Suprapubic skin (tissue), 4 donors: Measurements from ENCODE around the gene DBNDD1. TPM values are rescaled to one million over a fixed set of nuclear protein-coding genes. Genes with fewer than 3 reads are reported as not detected.

ENCODE experiments used
- DNase-seq, 2 donors: peaks; one replicate each; pipeline ENCODE4 v3.0.0-alpha.2; 2019; ENCODE audit warnings: low spot score in 2 of 2
- H3K27ac ChIP-seq: fragments of 200-600 bp; sonication (generic); one replicate; pipeline ENCODE4 v1.5.1; 2019
- H3K27me3 ChIP-seq: fragments of 200-600 bp; sonication (generic); one replicate; pipeline ENCODE4 v1.5.1; 2019
- H3K36me3 ChIP-seq: fragments of 200-600 bp; sonication (generic); one replicate; pipeline ENCODE4 v1.5.1; 2019
- H3K4me1 ChIP-seq: fragments of 200-600 bp; sonication (generic); one replicate; pipeline ENCODE4 v1.5.1; 2019
- H3K4me3 ChIP-seq: fragments of 200-600 bp; sonication (generic); one replicate; pipeline ENCODE4 v1.5.1; 2019; ENCODE audit warnings: mild to moderate bottlenecking
- H3K9me3 ChIP-seq: fragments of 200-600 bp; sonication (generic); one replicate; pipeline ENCODE4 v1.5.1; 2019
- CTCF ChIP-seq, 2 donors: fragments of 200-600 bp in 1 of 2; fragments of 450-650 bp in 1 of 2; sonication (generic) in 1 of 2; IDR thresholded peaks; one replicate each; pipeline ENCODE4 v1.5.1; 2016 to 2019; ENCODE audit warnings: antibody characterized with exemption in 2 of 2, mild to moderate bottlenecking in 1 of 2, moderate library complexity in 1 of 2
- EP300 ChIP-seq: sonication (generic); formaldehyde crosslinking; IDR thresholded peaks from one replicate; pipeline ENCODE4 v1.6.1; 2017; ENCODE audit warnings: antibody characterized with exemption
- POLR2A ChIP-seq, 2 donors: fragments of 450-650 bp; IDR thresholded peaks; one replicate each; pipeline ENCODE4 v1.6.1; 2017; ENCODE audit warnings: antibody characterized with exemption in 2 of 2, mild to moderate bottlenecking in 2 of 2, moderate library complexity in 2 of 2
- POLR2AphosphoS5 ChIP-seq, 3 donors: sonication (generic); formaldehyde crosslinking; IDR thresholded peaks; one replicate each; pipeline ENCODE4 v1.6.1; 2017; ENCODE audit warnings: antibody characterized with exemption in 3 of 3
- WGBS: methylation state at CpG from one replicate; pipeline ENCODE4 v1.1.5; 2018; 5-methylcytosine and 5-hydroxymethylcytosine counted together
- total RNA-seq, 4 donors: library from RNA; depleted of rRNA; stranded (reverse); fragments of >200 nt; gene quantifications; one replicate each; pipeline ENCODE4 v1.1.0, GENCODE V29; 2016

DBNDD1 gene
- total RNA-seq, 4 donors from 2014 or later: 1.2 to 7.5 (median 4.5) TPM

DNA sequence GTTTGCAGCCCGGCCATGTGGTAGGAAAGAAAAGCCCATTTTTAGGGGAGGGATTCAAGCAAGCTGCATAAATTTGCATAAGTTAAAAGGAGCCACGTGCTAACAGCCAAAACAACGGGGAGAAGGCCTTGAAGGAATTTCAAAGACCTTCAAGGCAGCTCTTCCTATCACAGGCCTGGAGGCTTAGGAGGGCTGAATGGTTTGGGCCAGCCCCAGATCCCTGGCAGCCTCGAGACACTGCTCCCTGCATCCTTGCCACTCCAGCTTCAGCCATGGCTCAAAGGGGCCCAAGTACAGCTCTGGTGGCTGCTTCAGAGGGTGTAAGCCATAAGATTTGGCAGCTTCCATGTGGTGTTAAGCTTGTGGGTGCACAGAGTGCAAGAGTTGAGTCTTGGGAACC lies 35.3 kb upstream of the DBNDD1 start:
- peak in 1 of 2 donors; percentile 15 for DNase-seq
- no peaks in the 10 kb centered on the region for H3K4me1 ChIP-seq
- TF ChIP-seq CTCF (IDR thresholded peaks at IDR 0.05) (no peak), EP300 (no peak), POLR2AphosphoS5 (IDR thresholded peaks at IDR 0.05) (no peak), POLR2A (IDR thresholded peaks at IDR 0.05) (no peak)
- 63% methylated on average over 4 of the region's 4 CpGs for WGBS
- peaks cover 10% of the 10 kb centered on the region for H3K9me3 ChIP-seq
- no peak overlapping the region for H3K4me3 ChIP-seq
- H3K27ac ChIP-seq: no peak overlapping the region
- no peaks in the 10 kb centered on the region for H3K27me3 ChIP-seq
- no peaks in the 10 kb centered on the region for H3K36me3 ChIP-seq

GRCh38 chr16:90053902-90054500 lies 34.7 kb upstream of the DBNDD1 start:
- Histone ChIP-seq H3K27me3 (no peaks in the 10 kb centered on the region), H3K36me3 (no peaks in the 10 kb centered on the region), H3K4me3 (no peak overlapping the region), H3K4me1 (no peaks in the 10 kb centered on the region), H3K27ac (no peak overlapping the region), H3K9me3 (peaks cover 10% of the 10 kb centered on the region)
- WGBS: 69% methylated on average over 1 of the region's 1 CpG
- no peak for TF ChIP-seq EP300
- TF ChIP-seq CTCF (IDR thresholded peaks at IDR 0.05): no peak
- no peak for TF ChIP-seq POLR2A (IDR thresholded peaks at IDR 0.05)
- no peak for TF ChIP-seq POLR2AphosphoS5 (IDR thresholded peaks at IDR 0.05)
- DNase-seq: no peak

DNA sequence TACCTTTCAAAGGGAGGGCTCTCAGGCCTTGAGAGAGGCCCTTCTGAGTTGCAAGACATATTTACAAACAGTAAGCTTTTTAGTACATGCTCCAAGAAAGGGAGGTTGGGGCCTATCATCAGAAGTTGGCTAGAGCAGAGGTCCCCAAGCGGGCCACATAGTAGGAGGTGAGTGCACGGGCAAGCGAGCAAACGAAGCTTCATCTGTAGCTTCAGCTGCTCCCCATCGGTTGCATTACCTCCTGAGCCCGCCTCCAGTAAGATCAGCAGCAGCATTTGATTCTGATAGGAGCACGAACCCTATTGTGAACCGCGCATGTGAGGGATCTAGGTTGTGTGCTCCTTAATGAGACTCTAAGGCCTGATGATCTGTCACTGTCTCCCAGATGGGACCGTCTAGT lies 31.7 kb upstream of the DBNDD1 start:
- no peak overlapping the region for H3K4me3 ChIP-seq
- TF ChIP-seq EP300 (no peak), POLR2AphosphoS5 (IDR thresholded peaks at IDR 0.05) (no peak), CTCF (IDR thresholded peaks at IDR 0.05) (no peak), POLR2A (IDR thresholded peaks at IDR 0.05) (no peak)
- 90% methylated on average over 7 of the region's 10 CpGs for WGBS
- peaks cover 10% of the 10 kb centered on the region for H3K9me3 ChIP-seq
- peaks cover 20% of the 10 kb centered on the region for H3K4me1 ChIP-seq
- no peak overlapping the region for H3K27ac ChIP-seq
- DNase-seq: no peak
- H3K36me3 ChIP-seq: no peaks in the 10 kb centered on the region
- H3K27me3 ChIP-seq: peaks cover 7% of the 10 kb centered on the region

DNA sequence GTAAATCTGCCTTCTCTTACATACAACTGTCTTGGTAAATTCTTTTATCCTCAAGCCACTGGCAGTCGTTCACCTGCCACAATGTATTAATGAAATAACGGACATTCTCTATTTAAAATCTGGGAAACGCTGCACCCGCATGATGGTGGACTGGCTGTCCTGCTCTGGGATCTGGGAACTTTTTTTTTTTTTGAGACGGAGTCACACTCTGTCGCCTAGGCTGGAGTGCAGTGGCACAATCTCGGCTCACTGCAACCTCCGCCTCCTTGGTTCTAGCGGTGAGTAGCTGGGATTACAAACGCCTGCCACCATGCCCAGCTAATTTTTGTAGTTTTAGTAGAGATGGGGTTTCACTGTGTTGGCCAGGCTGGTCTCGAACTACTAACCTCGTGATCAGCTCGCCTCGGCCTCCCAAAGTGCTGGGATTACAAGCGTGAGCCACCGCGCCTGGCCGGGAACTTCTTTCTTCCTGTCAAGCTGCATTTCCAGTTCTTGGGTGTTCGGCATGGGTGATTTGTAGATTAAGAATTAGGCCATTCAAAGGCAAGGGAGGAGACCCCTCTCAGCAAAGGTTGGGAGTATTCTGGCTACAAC lies 29.6 kb upstream of the DBNDD1 start:
- Histone ChIP-seq H3K4me3 (no peak overlapping the region), H3K9me3 (peaks cover under 1% of the 10 kb centered on the region), H3K4me1 (peaks cover 28% of the 10 kb centered on the region), H3K36me3 (no peaks in the 10 kb centered on the region), H3K27me3 (peaks cover 7% of the 10 kb centered on the region), H3K27ac (no peak overlapping the region)
- DNase-seq: no peak
- TF ChIP-seq POLR2A (IDR thresholded peaks at IDR 0.05) (no peak), CTCF (IDR thresholded peaks at IDR 0.05) (no peak), EP300 (no peak), POLR2AphosphoS5 (IDR thresholded peaks at IDR 0.05) (no peak)
- WGBS: 76% methylated on average over 19 of the region's 19 CpGs

DNA sequence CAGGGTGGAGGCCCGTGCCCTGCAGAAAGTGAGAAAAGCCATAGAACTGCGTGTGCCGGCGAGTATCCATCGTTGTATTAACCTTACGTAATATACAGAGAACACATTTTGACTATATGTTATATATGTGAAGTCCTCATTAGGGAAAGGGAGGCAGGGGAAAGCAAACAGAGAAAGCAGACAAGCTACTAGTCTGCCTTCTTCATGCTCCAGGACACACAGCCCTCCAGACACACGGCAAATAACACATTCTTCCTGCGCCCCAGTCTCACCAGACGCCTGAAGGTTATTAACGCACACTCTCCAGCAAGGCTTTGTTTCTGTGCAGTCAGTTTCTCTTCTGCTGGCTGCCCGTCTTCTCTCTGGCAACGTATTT lies 29.1 kb upstream of the DBNDD1 start:
- WGBS: 31% methylated on average over 12 of the region's 12 CpGs

More for the DNA sequence above, 29.1 kb upstream of the DBNDD1 start:
- Histone ChIP-seq H3K4me1 (peaks cover 33% of the 10 kb centered on the region), H3K27me3 (peaks cover 7% of the 10 kb centered on the region), H3K36me3 (no peaks in the 10 kb centered on the region), H3K9me3 (no peaks in the 10 kb centered on the region), H3K27ac (no peak overlapping the region), H3K4me3 (no peak overlapping the region)
- TF ChIP-seq POLR2AphosphoS5 (IDR thresholded peaks at IDR 0.05) (no peak), POLR2A (IDR thresholded peaks at IDR 0.05) (no peak), EP300 (no peak)
- no peak for DNase-seq
